CD14-positive monocyte (primary cell): ENCODE results near the gene BCL2L15. TPM values are rescaled to one million over a fixed set of nuclear protein-coding genes. Genes with fewer than 3 reads are reported as not detected.
A peak's percentile ranks its signal among the peaks of the same experiment; 100 is the strongest.

Source experiments
- DNase-seq, 3 donors: peaks; one replicate each; pipeline ENCODE4 v3.0.0-alpha.2; 2011 to 2022
- H2AFZ ChIP-seq: 2 replicates; pipeline ENCODE4 v1.6.0; 2012; ENCODE audit warnings: mild to moderate bottlenecking, low read depth, low read length, inconsistent platforms; ENCODE audit not compliant: insufficient read depth, poor library complexity, severe bottlenecking
- H3K27ac ChIP-seq, 2 donors: 1 replicate in 1 of 2; 2 replicates in 1 of 2; pipeline ENCODE4 v1.5.1; 2012 to 2013; ENCODE audit warnings: low read length in 2 of 2, control low read depth in 1 of 2, inconsistent platforms in 1 of 2, low read depth in 1 of 2, mild to moderate bottlenecking in 1 of 2
- H3K27me3 ChIP-seq, 2 donors: one replicate each; pipeline versions ENCODE4 v1.6.0 to v1.6.1; 2011 to 2013; ENCODE audit warnings: low read length in 2 of 2; ENCODE audit not compliant: control insufficient read depth in 2 of 2, insufficient read depth in 2 of 2
- H3K36me3 ChIP-seq, 2 donors: replicated peaks in 1 of 2; 1 replicate in 1 of 2; 2 replicates in 1 of 2; pipeline versions ENCODE4 v1.5.1 to v1.6.1; 2012 to 2013; ENCODE audit warnings: low read length in 2 of 2, control low read depth in 1 of 2, inconsistent platforms in 1 of 2, mild to moderate bottlenecking in 1 of 2; ENCODE audit not compliant: insufficient read depth in 2 of 2, control insufficient read depth in 1 of 2
- H3K4me1 ChIP-seq, 2 donors: 1 replicate in 1 of 2; 2 replicates in 1 of 2; pipeline versions ENCODE4 v1.5.1 to v1.6.1; 2012 to 2013; ENCODE audit warnings: low read length in 2 of 2, control low read depth in 1 of 2, inconsistent platforms in 1 of 2, mild to moderate bottlenecking in 1 of 2, moderate library complexity in 1 of 2; ENCODE audit not compliant: insufficient read depth in 2 of 2, control insufficient read depth in 1 of 2
- H3K4me2 ChIP-seq: replicated peaks from 2 replicates; pipeline ENCODE3; 2012; ENCODE audit warnings: low read length, moderate library complexity, mild to moderate bottlenecking; ENCODE audit not compliant: poor library complexity, severe bottlenecking; ENCODE audit errors: extremely low read depth
- H3K4me3 ChIP-seq, 3 experiments: fragments of 200-600 bp in 1 of 3; sonication (generic) in 1 of 3; replicated peaks in 1 of 3; 1 replicate in 2 of 3; 2 replicates in 1 of 3; pipeline ENCODE4 v1.5.1; 2011 to 2013; ENCODE audit warnings: low read length in 3 of 3, mild to moderate bottlenecking in 3 of 3, control low read depth in 2 of 3, low read depth in 2 of 3, inconsistent platforms in 1 of 3, moderate library complexity in 1 of 3
- H3K79me2 ChIP-seq: 2 replicates; pipeline ENCODE4 v1.6.0; 2012; ENCODE audit warnings: mild to moderate bottlenecking, control low read depth, inconsistent platforms, low read length, moderate library complexity; ENCODE audit not compliant: insufficient read depth
- H3K9ac ChIP-seq: 2 replicates; pipeline ENCODE4 v1.6.0; 2017; ENCODE audit warnings: low read length, mild to moderate bottlenecking; ENCODE audit not compliant: insufficient read depth, poor library complexity, severe bottlenecking
- H3K9me3 ChIP-seq, 2 donors: replicated peaks in 1 of 2; 1 replicate in 1 of 2; 2 replicates in 1 of 2; pipeline versions ENCODE4 v1.5.1 to v1.6.1; 2012 to 2013; ENCODE audit warnings: low read length in 2 of 2, control low read depth in 1 of 2; ENCODE audit not compliant: control insufficient read depth in 1 of 2, insufficient read depth in 1 of 2
- H4K20me1 ChIP-seq: 2 replicates; pipeline ENCODE4 v1.6.0; 2012; ENCODE audit warnings: mild to moderate bottlenecking, low read length, control low read depth, moderate library complexity; ENCODE audit not compliant: insufficient read depth
- H3K27ac Mint-ChIP-seq, 7 donors: one replicate each; pipeline ENCODE4 v1.8.0; 2020; ENCODE audit warnings: mild to moderate bottlenecking in 7 of 7, mixed read lengths in 7 of 7, moderate library complexity in 6 of 7, inconsistent platforms in 2 of 7
- H3K27me3 Mint-ChIP-seq, 3 donors: one replicate each; pipeline ENCODE4 v1.8.0; 2021 to 2022; ENCODE audit warnings: low read depth in 3 of 3, mild to moderate bottlenecking in 3 of 3, mixed read lengths in 3 of 3, moderate library complexity in 3 of 3, inconsistent platforms in 1 of 3
- H3K36me3 Mint-ChIP-seq, 2 donors: one replicate each; pipeline ENCODE4 v1.8.0; 2020; ENCODE audit warnings: mixed read lengths in 2 of 2, inconsistent platforms in 1 of 2, mild to moderate bottlenecking in 1 of 2
- H3K4me1 Mint-ChIP-seq: one replicate; pipeline ENCODE4 v1.8.0; 2020; ENCODE audit warnings: mild to moderate bottlenecking, mixed read lengths
- H3K4me3 Mint-ChIP-seq, 2 donors: one replicate each; pipeline ENCODE4 v1.8.0; 2020; ENCODE audit warnings: mild to moderate bottlenecking in 2 of 2, mixed read lengths in 2 of 2, moderate library complexity in 1 of 2
- H3K9me3 Mint-ChIP-seq, 7 donors: one replicate each; pipeline ENCODE4 v1.8.0; 2020 to 2022; ENCODE audit warnings: mixed read lengths in 7 of 7, mild to moderate bottlenecking in 6 of 7, moderate library complexity in 6 of 7, inconsistent platforms in 2 of 7
- WGBS: methylation state at CpG from one replicate; pipeline ENCODE4 v1.1.5; 2013; ENCODE audit warnings: missing lambda C conversion rate; ENCODE audit not compliant: insufficient coverage; 5-methylcytosine and 5-hydroxymethylcytosine counted together
- intact Hi-C, 2 donors: fragments of 100-400 bp; cut with micrococcal nuclease; formaldehyde crosslinking; loops; one replicate each; pipeline versions ENCODE4 v1.15.0 to v1.15.1; 2023
- polyA plus RNA-seq, 3 donors: library from polyadenylated mRNA; depleted of rRNA in 1 of 3; unstranded in 2 of 3; stranded (reverse) in 1 of 3; fragments of 300-500 nt in 2 of 3; fragments of >200 nt in 1 of 3; fragmentation: Illumina TruSeq in 2 of 3; gene quantifications; 1 replicate in 2 of 3; 2 replicates in 1 of 3; pipeline ENCODE4 v1.2.3, GENCODE V29; 2012 to 2021
- TF ChIP-seq, protein P1 (sequence below): fragments of 200-600 bp; IDR thresholded peaks from one replicate; pipeline ENCODE4 v1.8.0; 2022; ENCODE audit warnings: antibody characterized with exemption, mild to moderate bottlenecking

BCL2L15 gene
- polyA plus RNA-seq, 3 donors, result 0.73 TPM; not detected in 2

DNA sequence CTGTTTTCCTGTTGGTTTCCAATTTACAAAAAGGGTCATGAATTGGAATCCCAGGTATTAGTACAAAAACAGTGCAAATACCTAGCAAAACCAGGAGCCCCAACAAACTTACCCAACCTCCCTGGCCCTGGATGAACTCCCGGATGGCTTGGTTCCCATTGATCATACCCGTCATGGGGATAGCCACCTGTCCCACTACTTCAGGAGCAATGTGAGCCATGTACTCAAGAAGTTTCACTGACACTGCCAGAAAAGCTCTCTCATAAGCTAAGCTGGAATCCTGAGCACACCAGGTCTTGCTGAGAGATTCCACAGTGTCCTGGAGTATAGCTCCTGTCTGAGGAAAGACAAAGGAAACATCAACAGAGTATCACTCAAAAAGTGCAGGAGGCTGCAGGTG lies 5.7 kb downstream of the BCL2L15 start:
- H3K4me3 Mint-ChIP-seq, result no peak overlapping the region
- intact Hi-C loops, result no loop called here
- H3K36me3 ChIP-seq, result no peaks in the 10 kb centered on the region
- no peaks in the 10 kb centered on the region for H3K27me3 ChIP-seq
- peaks cover 38% of the 10 kb centered on the region for H3K4me1 Mint-ChIP-seq
- no peak overlapping the region for H2AFZ ChIP-seq
- peak overlapping the region in 2 of 7 donors; percentile 35 to 37 for H3K27ac Mint-ChIP-seq
- H3K4me2 ChIP-seq, result no peak overlapping the region
- H3K27ac ChIP-seq, result no peak overlapping the region
- no peaks in the 10 kb centered on the region for H3K9me3 ChIP-seq
- H3K27me3 Mint-ChIP-seq, result peaks cover 0 to 2% (median 0%) of the 10 kb centered on the region in 3 donors
- H3K4me3 ChIP-seq, result no peak overlapping the region
- no peak overlapping the region for H3K9ac ChIP-seq
- H3K9me3 Mint-ChIP-seq, result peaks cover 0 to 1% (median 0%) of the 10 kb centered on the region in 7 donors
- no peak for DNase-seq
- no peaks in the 10 kb centered on the region for H4K20me1 ChIP-seq
- H3K79me2 ChIP-seq, result no peaks in the 10 kb centered on the region
- H3K36me3 Mint-ChIP-seq, result peaks cover 4% of the 10 kb centered on the region in 2 donors
- WGBS, result 92% methylated on average over 2 of the region's 2 CpGs
- TF ChIP-seq, protein P1, sequence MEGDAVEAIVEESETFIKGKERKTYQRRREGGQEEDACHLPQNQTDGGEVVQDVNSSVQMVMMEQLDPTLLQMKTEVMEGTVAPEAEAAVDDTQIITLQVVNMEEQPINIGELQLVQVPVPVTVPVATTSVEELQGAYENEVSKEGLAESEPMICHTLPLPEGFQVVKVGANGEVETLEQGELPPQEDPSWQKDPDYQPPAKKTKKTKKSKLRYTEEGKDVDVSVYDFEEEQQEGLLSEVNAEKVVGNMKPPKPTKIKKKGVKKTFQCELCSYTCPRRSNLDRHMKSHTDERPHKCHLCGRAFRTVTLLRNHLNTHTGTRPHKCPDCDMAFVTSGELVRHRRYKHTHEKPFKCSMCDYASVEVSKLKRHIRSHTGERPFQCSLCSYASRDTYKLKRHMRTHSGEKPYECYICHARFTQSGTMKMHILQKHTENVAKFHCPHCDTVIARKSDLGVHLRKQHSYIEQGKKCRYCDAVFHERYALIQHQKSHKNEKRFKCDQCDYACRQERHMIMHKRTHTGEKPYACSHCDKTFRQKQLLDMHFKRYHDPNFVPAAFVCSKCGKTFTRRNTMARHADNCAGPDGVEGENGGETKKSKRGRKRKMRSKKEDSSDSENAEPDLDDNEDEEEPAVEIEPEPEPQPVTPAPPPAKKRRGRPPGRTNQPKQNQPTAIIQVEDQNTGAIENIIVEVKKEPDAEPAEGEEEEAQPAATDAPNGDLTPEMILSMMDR, result no peak
- peaks cover 7 to 29% of the 10 kb centered on the region in 2 donors for H3K4me1 ChIP-seq

- Histone ChIP-seq H3K4me1 (peaks cover 11 to 34% of the 10 kb centered on the region in 2 donors), H3K36me3 (no peaks in the 10 kb centered on the region), H3K27ac (no peak overlapping the region), H4K20me1 (no peaks in the 10 kb centered on the region), H3K4me3 (no peak overlapping the region), H3K27me3 (no peaks in the 10 kb centered on the region), H2AFZ (no peak overlapping the region), H3K79me2 (no peaks in the 10 kb centered on the region), H3K4me2 (no peak overlapping the region), H3K9me3 (no peaks in the 10 kb centered on the region), H3K9ac (no peak overlapping the region)
- H3K4me3 Mint-ChIP-seq, result no peak overlapping the region
- DNase-seq, result no peak
- intact Hi-C loops, result no loop called here
- peaks cover 42% of the 10 kb centered on the region for H3K4me1 Mint-ChIP-seq
- 100% methylated on average over 1 of the region's 4 CpGs for WGBS
- peaks cover 0 to 4% of the 10 kb centered on the region in 2 donors for H3K36me3 Mint-ChIP-seq
- H3K27ac Mint-ChIP-seq, result no peak overlapping the region
- H3K27me3 Mint-ChIP-seq, result peaks cover 0 to 2% (median 0%) of the 10 kb centered on the region in 3 donors
- TF ChIP-seq, protein P1, result no peak
- H3K9me3 Mint-ChIP-seq, result no peaks in the 10 kb centered on the region
Observed at GRCh38 chr1:113879739-113880038, 7.7 kb downstream of the BCL2L15 start.
